ENCODE data around the gene MLLT10. TPM values are rescaled to one million over a fixed set of nuclear protein-coding genes. Genes with fewer than 3 reads are reported as not detected.
"Not testable (repeated sequence)": the region's sequence is repeated elsewhere in the genome, so short reads cannot be mapped to it uniquely, and the experiment has no call there.

Gene MLLT10
- total RNA-seq, 1 donor from 2014 or later: 65.6 TPM

DNA sequence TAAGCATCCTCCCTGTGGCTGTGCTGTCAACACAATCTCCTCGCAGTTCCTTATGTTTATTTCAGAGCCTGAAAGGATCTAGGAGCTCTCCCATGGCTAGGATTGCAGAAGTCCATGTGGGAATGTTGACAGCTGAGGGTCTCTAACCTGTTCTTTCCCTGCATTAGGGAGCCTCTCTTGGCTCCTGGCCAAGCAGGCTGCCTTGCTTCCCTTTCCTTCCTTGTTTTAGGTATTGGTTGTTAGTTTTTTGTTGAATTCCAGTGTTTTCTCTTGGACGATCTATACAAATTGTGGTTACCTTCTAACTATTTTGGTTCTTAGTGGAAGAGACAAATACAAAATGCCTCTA, 171.8 kb downstream of the MLLT10 start:
- Mint-ChIP-seq H3K27me3 (no peaks in the 10 kb centered on the region), H3K9me3 (ENCODE audit: low read depth) (peaks cover 12% of the 10 kb centered on the region)

DNA sequence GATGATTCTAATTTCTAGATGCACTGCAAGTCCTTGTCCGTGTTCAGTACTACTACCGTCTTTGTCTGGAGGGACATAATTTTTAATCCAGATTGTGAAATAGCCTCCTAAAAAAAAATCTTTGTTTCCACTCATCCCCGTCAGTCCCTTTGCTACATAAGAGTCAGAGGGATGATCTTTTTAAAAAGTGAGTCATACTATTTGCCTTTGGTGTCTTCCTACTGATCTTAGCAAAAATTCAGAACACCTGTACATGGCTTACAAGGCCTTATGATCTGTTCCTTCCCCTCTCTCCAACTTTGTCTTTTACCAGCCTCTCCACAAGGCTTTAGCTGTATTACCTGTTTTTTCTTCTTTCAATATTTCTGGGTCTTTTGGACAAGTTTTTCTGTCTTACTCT, 173.5 kb downstream of the MLLT10 start:
- Mint-ChIP-seq H3K9me3 (ENCODE audit: low read depth) (peaks cover 3% of the 10 kb centered on the region), H3K4me3 (ENCODE audit: low read depth) (no peak overlapping the region), H3K36me3 (ENCODE audit: insufficient read depth) (peaks cover 22% of the 10 kb centered on the region), H3K27ac (peak overlapping the region; percentile 62), H3K27me3 (no peaks in the 10 kb centered on the region), H3K4me1 (ENCODE audit: low read depth) (peaks cover 15% of the 10 kb centered on the region)
- TF ChIP-seq CTCF (IDR thresholded peaks at IDR 0.05; ENCODE audit: unreplicated experiment): no peak
- no peak for DNase-seq (ENCODE audit: low spot score, unreplicated experiment)

More for the DNA sequence above, 171.8 kb downstream of the MLLT10 start:
- Mint-ChIP-seq H3K4me1 (ENCODE audit: low read depth) (peaks cover 13% of the 10 kb centered on the region), H3K27ac (no peak overlapping the region), H3K4me3 (ENCODE audit: low read depth) (no peak overlapping the region), H3K36me3 (ENCODE audit: insufficient read depth) (peaks cover 31% of the 10 kb centered on the region)
- no peak for DNase-seq (ENCODE audit: low spot score, unreplicated experiment)
- TF ChIP-seq CTCF (IDR thresholded peaks at IDR 0.05; ENCODE audit: unreplicated experiment): no peak

GRCh38 chr10:21712975-21713374, 178.9 kb downstream of the MLLT10 start:
- no peak for TF ChIP-seq CTCF (IDR thresholded peaks at IDR 0.05; ENCODE audit: unreplicated experiment)
- Mint-ChIP-seq H3K27ac (peak overlapping the region; percentile 78), H3K4me1 (ENCODE audit: low read depth) (peaks cover 38% of the 10 kb centered on the region), H3K36me3 (ENCODE audit: insufficient read depth) (peaks cover 12% of the 10 kb centered on the region), H3K27me3 (no peaks in the 10 kb centered on the region), H3K9me3 (ENCODE audit: low read depth) (no peaks in the 10 kb centered on the region), H3K4me3 (ENCODE audit: low read depth) (no peak overlapping the region)
- DNase-seq (ENCODE audit: low spot score, unreplicated experiment): no peak

GRCh38 chr10:21715531-21716195, 181.6 kb downstream of the MLLT10 start:
- DNase-seq (ENCODE audit: low spot score, unreplicated experiment): no peak
- H3K4me3 Mint-ChIP-seq (ENCODE audit: low read depth): peak overlapping the region; percentile 50

DNA sequence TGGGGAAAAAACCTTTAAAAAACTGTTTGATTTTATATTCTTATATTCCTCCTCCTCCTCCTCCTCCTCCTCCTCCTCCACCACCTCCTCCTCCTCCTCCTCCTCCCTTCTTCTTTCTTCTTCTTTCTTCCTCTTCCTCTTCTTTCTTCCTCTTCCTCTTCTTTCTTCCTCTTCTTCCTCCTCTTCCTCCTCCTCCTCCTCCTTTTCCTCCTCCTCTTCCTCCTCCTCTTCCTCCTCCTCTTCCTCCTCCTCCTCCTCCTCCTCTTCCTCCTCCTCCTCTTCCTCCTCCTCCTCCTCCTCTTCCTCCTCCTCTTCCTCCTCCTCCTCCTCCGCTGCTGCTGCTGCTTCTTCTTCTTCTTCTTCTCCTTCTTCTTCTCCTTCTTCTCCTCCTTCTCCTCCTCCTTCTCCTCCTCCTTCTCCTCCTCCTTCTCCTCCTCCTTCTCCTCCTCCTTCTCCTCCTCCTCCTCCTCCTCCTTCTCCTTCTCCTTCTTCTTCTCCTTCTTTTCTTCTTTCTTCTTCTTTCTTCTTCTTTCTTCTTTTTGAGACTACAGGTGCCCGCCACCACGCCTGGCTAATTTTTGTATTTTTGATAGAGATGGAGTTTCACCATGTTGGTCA, 183.5 kb downstream of the MLLT10 start:
- not testable (repeated sequence) for DNase-seq (ENCODE audit: low spot score, unreplicated experiment); H3K36me3 Mint-ChIP-seq (ENCODE audit: insufficient read depth); H3K27me3 Mint-ChIP-seq; H3K9me3 Mint-ChIP-seq (ENCODE audit: low read depth); H3K4me3 Mint-ChIP-seq (ENCODE audit: low read depth); H3K27ac Mint-ChIP-seq
- peaks cover 46% of the 10 kb centered on the region for H3K4me1 Mint-ChIP-seq (ENCODE audit: low read depth)

More at GRCh38 chr10:21715531-21716195, 181.6 kb downstream of the MLLT10 start:
- Mint-ChIP-seq H3K27me3 (no peaks in the 10 kb centered on the region), H3K36me3 (ENCODE audit: insufficient read depth) (peaks cover 11% of the 10 kb centered on the region), H3K4me1 (ENCODE audit: low read depth) (peaks cover 45% of the 10 kb centered on the region), H3K9me3 (ENCODE audit: low read depth) (no peaks in the 10 kb centered on the region), H3K27ac (peak overlapping the region; percentile 86)
- TF ChIP-seq CTCF (IDR thresholded peaks at IDR 0.05; ENCODE audit: unreplicated experiment): no peak

DNA sequence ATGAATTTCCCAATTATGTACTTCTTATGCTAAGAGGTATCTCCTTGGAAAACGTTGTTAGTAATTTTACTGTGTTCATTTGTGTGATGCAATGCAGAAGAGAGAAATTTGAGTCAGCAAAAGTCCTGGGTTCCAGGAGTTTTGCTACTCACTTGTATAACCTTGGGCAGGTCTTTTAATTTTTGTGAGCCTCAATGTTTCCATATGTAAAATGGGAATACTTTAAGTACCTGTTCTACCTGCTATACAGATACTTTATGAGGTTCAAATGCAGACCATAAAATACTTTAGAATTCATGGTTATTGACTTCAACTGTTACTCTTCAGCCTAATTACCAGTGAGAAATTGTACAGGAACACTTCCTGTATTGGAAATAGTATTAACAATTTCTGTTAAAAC, 185.5 kb downstream of the MLLT10 start:
- TF ChIP-seq CTCF (IDR thresholded peaks at IDR 0.05; ENCODE audit: unreplicated experiment): no peak
- Mint-ChIP-seq H3K4me1 (ENCODE audit: low read depth) (peaks cover 41% of the 10 kb centered on the region), H3K27ac (no peak overlapping the region), H3K9me3 (ENCODE audit: low read depth) (no peaks in the 10 kb centered on the region), H3K4me3 (ENCODE audit: low read depth) (no peak overlapping the region), H3K36me3 (ENCODE audit: insufficient read depth) (peaks cover 6% of the 10 kb centered on the region), H3K27me3 (no peaks in the 10 kb centered on the region)
- no peak for DNase-seq (ENCODE audit: low spot score, unreplicated experiment)
